Measurements from ENCODE around the gene ADGRA1.

ADGRA1 gene

DNA sequence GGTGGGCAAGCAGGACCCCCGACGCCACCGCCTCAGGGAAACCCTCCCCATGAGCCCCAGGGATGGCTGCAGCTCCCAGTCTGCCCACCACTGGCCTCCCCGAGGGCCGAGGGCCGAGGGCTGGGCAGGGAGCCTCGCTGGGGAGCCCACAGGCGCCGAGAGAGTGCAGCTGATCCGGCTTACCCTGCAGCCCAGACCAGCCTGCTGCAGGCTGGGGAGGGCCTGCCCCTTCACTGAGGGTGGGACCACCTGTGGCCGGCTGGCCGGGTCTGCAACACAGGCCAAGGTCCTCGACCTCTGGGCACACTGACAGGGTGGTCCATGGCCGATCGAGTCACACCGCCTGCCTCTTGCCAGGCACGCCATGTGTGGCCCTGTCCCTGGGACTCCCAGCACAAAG is 27.3 kb upstream of the ADGRA1 start:
- TF ChIP-seq, protein P1, sequence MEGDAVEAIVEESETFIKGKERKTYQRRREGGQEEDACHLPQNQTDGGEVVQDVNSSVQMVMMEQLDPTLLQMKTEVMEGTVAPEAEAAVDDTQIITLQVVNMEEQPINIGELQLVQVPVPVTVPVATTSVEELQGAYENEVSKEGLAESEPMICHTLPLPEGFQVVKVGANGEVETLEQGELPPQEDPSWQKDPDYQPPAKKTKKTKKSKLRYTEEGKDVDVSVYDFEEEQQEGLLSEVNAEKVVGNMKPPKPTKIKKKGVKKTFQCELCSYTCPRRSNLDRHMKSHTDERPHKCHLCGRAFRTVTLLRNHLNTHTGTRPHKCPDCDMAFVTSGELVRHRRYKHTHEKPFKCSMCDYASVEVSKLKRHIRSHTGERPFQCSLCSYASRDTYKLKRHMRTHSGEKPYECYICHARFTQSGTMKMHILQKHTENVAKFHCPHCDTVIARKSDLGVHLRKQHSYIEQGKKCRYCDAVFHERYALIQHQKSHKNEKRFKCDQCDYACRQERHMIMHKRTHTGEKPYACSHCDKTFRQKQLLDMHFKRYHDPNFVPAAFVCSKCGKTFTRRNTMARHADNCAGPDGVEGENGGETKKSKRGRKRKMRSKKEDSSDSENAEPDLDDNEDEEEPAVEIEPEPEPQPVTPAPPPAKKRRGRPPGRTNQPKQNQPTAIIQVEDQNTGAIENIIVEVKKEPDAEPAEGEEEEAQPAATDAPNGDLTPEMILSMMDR (IDR thresholded peaks at IDR 0.05; ENCODE audit: low read length, missing control alignments), result no peak
- H3K4me3 ChIP-seq (replicated peaks; ENCODE audit: low read depth, low read length), result no peak overlapping the region
- DNase-seq (ENCODE audit: low read depth), result no peak

DNA sequence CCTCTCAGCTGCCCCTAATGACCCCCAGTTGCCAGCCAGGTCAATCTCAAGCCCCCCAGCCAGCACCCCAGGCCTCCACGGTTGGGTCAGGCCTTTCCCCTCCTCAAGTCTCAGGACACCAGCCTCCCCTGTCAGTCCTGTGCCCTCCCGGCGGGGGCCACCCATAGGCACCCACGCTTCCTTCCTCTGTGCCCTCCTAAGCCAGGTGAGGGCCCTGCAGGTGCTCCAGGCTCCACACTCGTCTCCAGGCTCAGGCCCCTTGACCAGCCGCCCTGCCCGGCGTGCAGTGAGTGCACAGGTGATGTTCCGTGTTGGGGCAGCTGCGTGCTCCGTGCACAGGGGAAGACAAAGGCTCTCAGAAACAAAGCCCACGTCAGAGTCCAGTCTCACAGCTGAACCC is 26.8 kb upstream of the ADGRA1 start:
- no peak overlapping the region for H3K4me3 ChIP-seq (replicated peaks; ENCODE audit: low read depth, low read length)
- TF ChIP-seq, protein P1 (IDR thresholded peaks at IDR 0.05; ENCODE audit: low read length, missing control alignments), result no peak
- DNase-seq (ENCODE audit: low read depth), result no peak

DNA sequence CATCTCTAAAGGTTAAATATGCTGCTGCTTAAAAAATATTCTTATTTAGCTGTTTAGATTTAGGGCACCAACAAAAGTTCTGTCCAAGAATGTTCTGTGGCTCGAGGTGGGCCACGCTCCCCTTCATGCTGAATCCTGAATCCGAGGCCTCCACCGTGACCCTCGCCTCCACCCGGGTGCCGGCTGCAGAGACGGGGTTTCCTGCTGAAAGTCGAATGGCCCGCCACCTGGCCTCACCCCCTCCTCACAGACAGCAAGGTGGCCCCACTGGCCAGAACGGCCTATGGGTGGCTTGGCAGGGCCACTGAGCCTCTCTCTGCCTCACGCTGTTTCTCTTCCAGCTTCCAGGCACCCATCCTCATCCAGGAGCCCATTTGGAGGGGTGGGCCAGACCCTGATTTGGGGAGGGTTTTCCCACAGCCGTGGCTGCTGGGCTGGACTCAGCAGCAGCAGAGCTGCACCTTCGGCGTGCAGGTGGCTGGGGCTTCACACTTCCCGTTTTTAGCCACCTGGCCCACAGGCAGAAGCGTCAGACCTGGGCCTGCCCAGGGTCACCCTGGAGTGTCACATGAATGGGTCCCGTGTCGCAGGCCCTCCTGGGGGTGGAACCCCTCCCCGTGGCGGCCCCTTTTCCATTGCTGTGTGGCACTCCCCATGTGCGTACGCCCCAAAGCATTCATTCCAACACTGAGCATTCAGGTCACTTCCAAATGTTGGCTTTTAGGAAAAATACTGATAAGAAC is 26.3 kb upstream of the ADGRA1 start:
- H3K4me3 ChIP-seq (replicated peaks; ENCODE audit: low read depth, low read length), result no peak overlapping the region
- TF ChIP-seq, protein P1 (IDR thresholded peaks at IDR 0.05; ENCODE audit: low read length, missing control alignments), result no peak

GRCh38 chr10:133062085-133062484 is 25.6 kb upstream of the ADGRA1 start:
- TF ChIP-seq, protein P1 (IDR thresholded peaks at IDR 0.05; ENCODE audit: low read length, missing control alignments), result no peak
- DNase-seq (ENCODE audit: low read depth), result no peak
- H3K4me3 ChIP-seq (replicated peaks; ENCODE audit: low read depth, low read length), result no peak overlapping the region

More for the DNA sequence above, 26.3 kb upstream of the ADGRA1 start:
- no peak for DNase-seq (ENCODE audit: low read depth)

DNA sequence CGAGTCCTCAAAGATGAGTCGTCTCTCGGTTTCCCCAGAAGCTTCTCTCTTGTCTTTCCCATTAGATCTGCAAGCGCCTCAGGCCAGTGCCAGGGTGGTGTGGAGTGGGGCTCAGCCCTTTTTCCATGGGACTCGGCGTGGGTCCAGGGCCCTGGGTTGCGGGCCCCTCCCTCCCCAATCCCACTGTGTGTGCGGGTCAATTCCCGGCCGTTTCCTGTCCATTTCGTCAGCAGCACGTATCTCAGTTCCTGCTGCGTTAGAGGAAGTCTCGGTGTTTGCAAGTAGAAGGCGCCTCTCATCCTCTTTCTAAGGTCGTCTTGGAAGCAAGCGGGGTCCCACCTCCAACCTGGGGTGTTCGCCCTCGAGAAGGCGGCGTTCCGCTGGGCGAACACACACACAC is 25.1 kb upstream of the ADGRA1 start:
- H3K4me3 ChIP-seq (replicated peaks; ENCODE audit: low read depth, low read length), result no peak overlapping the region
- no peak for DNase-seq (ENCODE audit: low read depth)
- TF ChIP-seq, protein P1 (IDR thresholded peaks at IDR 0.05; ENCODE audit: low read length, missing control alignments), result no peak

DNA sequence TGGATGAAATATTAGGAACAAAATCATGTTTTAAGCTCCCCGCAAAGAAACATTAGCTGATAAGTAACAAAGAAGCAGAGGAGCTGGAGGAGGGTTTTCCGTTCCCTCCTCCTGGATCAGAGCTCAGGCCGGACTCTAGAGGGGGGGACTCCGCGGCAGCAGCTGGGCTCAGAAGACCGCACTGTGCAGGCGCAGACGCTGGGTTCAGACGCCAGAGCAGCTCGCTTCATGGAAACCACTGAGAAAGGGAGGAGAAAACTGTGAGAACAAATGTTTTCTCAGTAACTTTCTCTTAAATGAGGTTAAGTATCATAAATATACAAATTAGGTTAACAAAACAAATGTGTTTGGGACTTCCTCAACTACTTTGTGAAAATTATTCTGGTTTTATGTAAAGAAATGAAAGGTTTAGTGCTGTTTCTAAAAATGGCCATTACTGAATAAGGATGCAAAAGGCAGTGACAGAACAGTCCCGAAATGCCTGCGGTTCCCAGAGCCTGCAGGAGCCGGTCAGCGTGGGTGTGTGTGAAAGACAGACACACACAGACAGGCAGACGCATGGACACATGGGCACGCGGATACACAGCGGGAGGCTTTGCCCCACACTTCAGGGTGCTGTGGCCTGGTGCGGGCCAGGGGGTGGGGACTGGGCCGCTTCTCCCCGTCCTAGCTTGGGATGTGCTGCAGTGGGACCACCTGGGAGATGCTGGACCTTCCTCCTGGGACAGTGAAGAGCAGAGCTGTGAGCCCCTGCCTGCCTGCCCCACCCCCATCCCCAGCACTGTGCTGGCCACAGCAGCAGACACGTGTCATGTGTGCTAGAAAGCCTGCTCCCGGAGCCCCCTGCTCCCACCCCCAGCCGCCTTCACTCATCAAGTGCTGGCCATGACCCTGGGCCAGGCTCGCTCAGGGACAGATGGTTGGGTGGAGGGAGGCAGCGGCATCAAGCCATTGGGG is 20.3 kb upstream of the ADGRA1 start:
- no peak for DNase-seq (ENCODE audit: low read depth)
- no peak overlapping the region for H3K4me3 ChIP-seq (replicated peaks; ENCODE audit: low read depth, low read length)
- TF ChIP-seq, protein P1 (IDR thresholded peaks at IDR 0.05; ENCODE audit: low read length, missing control alignments), result no peak

Measured in fibroblast of pulmonary artery (primary cell).